ENCODE data around the gene SPACA6.
A peak's percentile ranks its signal among the peaks of the same experiment; 100 is the strongest.
"Not testable (repeated sequence)": the region's sequence is repeated elsewhere in the genome, so short reads cannot be mapped to it uniquely, and the experiment has no call there.

The SPACA6 gene, protein sequence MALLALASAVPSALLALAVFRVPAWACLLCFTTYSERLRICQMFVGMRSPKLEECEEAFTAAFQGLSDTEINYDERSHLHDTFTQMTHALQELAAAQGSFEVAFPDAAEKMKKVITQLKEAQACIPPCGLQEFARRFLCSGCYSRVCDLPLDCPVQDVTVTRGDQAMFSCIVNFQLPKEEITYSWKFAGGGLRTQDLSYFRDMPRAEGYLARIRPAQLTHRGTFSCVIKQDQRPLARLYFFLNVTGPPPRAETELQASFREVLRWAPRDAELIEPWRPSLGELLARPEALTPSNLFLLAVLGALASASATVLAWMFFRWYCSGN

DNA sequence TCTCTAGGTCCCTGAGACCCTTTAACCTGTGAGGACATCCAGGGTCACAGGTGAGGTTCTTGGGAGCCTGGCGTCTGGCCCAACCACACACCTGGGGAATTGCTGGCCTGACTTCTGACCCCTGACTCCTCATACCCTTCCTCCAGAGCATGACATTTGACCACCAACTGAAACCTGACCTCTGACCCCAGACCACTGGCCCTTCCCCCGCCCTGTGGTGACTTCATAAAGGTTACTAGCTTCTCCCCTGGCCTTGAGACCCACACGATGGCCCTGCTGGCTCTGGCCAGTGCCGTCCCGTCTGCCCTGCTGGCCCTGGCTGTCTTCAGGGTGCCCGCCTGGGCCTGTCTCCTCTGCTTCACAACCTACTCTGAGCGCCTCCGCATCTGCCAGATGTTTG, at the start of gene SPACA6:
TSS of gene SPACA6 (plus strand) at position 71 of the 400 bp plus-strand sequence. CDS start at position 268, 197 bp downstream.
- DNase-seq (ENCODE audit: low read depth in 2 of 2) = no peak

DNA sequence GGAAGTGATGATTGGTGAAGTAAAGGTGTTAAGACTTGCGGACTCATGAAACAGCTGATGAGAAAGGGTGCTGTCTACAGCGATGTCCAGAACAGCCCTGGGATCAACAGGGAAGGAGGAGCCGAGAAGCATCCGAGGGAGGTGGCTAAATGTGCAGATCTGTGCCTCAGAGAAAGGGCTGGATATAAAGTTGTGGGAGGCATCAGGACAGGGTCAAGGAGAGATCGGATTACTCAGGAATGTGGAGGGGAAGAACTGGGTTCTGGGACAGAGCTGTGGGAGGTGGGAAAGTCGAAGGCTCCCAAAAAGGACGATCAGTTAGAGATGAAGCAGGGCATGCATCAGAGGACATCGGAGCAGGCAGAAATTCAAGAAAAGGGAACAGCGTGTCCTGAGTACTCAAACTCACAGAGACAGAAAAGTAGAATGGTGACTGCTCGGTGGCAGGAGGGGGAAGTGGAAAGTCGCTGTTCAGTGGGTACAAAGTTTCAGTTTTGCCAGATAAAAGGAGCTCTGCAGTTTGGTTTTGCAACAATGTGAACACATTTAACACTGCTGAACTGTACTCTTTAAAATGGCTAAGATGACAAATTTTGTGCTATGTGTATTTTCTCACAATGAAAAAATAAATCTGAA, 48.4 kb upstream of the SPACA6 start:
- DNase-seq (ENCODE audit: low read depth in 2 of 2) = no peak

DNA sequence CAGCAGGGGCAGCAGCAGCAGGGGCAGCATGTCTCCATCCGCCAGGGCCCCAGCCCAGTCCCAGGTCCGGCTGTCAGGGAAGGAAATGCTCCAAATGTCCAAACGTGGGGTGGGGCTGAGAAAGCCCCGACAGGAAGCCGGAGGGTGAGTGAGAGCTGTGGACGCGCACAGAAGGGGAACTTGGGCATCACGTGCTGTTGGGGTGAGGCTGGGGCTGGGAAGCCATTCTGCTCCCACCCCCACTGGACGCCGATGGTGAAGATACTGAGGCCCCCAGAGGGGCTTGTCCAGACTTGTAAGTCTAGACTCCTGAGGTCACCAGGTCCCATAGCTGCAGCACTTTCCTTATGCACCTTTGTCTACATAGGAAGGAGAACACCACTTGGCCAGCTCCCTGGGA, 46.4 kb upstream of the SPACA6 start, which contains the start of gene SIGLEC14:
TSS of gene SIGLEC14 (minus strand) at position 96 of the 400 bp plus-strand sequence. CDS start at position 30, 66 bp downstream.
- not testable (repeated sequence) for DNase-seq (ENCODE audit: low read depth in 2 of 2)

DNA sequence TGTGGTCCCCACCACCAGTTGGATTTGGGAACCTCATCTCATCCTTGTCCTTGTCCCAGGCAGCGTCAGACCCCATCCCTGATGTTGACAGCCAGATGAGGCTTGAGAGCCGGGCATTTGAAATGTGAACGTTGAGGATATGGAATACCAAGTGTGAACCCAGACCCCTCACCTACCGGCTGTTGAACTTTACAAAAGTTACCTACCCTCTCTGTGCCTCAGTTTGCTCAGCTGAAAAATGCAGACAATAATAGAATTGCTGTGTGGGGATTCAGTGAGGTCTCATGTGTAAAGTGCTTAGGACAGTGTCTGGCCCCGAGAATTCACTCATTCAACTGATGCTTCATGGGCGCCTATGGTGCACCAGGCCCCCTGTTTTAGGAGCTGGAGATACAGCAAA, 45.8 kb upstream of the SPACA6 start:
- DNase-seq (ENCODE audit: low read depth in 2 of 2) = no peak

DNA sequence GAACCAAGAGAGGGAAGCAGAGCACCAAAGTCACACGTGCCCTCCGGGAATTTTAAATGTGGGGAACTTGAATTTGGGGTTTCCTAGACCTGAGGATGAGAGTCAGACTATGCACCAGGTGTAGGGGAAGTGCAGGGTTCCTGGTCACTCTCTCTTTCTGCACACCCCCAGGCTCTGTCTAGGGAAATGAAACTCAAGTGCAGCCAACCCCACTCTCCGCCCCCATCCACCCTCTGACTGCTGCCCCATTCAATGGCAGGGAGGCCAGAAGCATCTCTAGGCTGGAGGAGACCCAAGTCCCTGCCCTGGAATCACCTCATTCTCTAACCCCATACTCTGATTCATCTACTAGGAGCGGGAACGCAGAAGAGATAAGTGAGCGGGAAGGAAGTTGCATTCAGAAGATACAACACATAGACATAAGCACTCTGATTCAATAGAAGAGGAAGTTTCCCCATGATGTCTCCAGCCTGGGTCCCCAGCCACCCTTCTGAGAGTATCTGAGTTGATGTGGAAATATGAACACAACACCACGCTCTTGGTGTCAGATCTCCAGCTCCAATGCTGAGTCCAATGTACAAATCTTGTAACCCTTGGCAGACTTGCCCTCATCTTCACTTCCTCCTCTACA, 41.8 kb upstream of the SPACA6 start:
- DNase-seq (ENCODE audit: low read depth in 2 of 2) = no peak

DNA sequence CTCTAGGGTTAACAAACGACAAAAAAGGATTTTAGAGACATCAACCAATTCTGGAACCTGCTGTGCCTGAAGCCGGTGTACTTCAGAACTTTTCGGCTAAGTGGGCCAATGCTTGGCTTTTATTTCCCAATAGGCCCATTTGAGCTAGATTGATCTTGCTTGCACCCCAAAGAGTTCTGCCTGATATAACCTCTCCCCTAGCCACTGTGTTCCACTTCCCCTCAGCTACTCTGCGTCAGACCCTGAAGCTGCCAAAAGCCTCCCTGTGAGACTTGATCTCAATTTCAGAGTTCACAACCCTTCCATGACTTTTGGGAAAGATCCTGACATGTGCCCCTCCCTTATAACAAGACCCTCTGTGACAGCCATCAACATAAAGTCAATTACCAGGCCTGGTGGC, 40.9 kb upstream of the SPACA6 start:
- DNase-seq (ENCODE audit: low read depth in 2 of 2) = no peak

DNA sequence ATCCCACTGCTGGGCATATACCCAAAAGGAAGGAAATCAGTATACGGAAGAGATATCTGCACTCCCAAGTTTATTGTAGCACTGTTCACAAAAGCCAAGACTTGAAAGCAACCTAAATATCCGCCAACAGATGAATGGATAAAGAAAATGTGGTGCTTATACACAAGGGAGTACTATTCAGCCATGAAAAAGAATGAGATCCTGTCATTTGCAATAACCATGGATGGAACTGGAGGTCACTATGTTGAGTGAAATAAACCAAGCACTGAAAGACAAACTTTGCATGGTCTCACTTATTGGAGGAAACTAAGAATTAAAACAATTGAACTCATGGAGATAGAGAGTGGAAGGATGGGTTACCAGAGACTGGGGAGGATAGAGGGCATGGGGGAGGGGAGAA, 40.0 kb upstream of the SPACA6 start:
- no peak for DNase-seq (ENCODE audit: low read depth in 2 of 2)

DNA sequence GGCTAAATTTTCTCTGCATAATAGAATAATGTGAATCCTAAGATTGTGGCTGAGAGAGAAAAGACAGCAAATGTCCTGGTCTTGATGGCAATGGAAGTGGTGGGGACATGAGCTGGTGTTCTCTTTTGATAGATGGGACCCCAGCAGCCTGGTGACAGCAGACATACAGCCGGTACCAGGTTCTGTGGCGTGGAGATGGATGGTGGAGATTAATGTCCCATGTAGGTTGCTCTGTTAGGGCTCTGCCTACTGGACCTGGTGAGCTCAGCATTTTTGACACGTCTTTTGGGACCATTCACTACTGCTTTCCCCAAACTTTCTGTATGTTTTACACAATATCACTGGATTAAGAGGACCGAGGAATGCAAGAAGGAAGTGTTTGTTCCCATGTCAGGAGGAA, 38.3 kb upstream of the SPACA6 start:
- no peak for DNase-seq (ENCODE audit: low read depth in 2 of 2)

DNA sequence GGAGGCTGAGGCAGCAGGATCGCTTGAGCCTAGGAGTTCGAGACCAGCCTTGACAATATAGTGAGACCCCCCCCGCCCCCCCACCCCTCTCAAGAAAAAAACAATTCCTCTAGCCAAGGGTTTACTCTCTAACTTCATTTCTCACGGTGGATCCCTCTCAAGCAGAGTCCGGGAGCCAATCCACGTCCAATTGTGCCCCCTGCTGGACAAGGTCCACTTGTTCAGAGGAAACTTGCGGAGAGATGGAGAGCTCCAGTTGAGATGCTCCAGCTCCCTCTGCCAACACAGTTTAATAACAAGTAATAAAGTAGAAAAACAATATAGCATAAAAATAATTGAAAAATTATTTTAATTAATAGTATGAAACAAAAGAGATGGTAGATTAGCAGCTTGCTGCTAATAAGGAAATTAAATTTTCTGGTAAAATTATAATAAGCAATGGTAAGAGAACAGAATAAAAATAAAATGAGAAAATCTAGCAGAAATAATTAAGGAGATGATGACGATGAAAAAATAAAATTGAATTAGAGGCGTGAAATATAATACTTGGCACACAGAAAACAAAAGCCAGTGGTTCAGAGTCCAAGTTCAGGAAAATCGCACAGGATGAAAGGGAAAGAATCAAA, 32.0 kb upstream of the SPACA6 start:
- DNase-seq (ENCODE audit: low read depth in 2 of 2) = peak; percentile 45 to 49

DNA sequence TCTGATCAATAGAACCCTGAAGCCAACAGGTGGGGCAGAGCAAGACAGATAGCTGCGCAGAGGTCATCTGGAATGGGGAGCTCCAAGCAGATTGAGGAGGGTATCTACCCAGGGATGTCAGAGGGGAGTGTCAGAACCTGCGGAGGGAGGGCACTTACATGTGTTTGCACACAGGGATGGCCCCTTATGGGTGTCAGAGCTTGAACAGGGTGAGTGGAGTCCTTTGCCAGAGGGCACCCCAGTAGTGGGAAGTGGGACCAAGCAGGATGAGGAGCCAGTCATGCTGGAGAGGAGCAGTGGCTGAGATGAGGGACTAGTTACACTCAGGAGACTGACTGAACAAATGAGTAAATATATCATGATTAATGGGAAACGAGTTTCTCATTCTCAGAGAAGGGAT, 29.5 kb upstream of the SPACA6 start:
- DNase-seq (ENCODE audit: low read depth in 2 of 2) = no peak

DNA sequence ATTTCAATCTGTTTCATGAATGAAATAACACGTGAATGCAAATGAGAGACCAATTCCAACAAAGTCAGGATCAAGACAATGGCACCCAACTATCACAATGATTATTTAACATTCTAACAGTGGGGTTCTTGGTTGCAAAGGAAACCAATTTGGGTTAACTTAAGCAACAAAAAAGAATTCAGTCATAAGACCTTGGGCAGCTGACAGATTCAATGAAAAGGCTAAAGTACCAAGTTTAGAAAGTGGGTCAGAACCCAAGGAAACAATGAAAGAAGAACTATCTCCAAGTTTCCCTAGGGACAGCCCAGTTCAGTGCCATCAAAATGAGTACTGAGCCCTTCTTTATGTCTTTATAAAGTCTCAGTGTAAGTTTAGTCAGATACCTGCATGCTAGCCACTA, 29.0 kb upstream of the SPACA6 start:
- no peak for DNase-seq (ENCODE audit: low read depth in 2 of 2)

DNA sequence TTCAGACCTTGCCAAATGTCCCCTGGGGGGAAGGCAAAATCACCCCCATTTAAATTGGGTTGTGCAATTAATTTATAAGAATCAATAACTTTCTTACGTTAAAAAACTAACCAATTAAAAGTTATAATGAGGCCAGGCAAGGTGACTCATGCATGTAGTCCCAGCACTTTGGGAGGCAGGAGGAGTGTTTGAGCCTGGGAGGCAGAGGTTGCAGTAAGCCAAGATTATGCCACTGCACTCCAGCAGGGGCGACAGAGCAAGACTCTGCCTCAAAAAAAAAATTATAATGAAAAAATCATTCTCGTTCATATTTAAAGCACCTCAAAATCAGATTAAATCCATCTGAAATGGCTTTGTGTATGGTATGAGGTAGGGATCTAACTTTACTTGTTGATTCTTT, 28.1 kb upstream of the SPACA6 start:
- no peak for DNase-seq (ENCODE audit: low read depth in 2 of 2)

DNA sequence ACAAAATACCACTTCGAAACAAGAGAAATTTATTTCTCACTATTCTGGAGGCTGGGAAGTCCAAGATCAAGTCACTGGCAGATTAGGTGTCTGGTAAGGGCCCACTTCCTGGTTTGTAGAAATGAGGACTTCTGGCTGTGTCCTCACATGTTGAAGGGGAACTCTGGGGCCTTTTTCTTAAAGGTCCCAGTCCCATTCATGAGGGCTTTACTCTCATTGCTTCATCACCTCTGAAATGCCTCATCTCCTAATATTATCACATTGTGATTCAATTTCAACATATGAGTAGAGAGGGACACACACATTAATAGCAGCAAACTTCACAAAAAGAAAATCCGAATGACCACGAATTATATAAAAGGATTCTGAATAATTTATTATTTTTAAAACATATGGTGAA, 24.9 kb upstream of the SPACA6 start:
- DNase-seq (ENCODE audit: low read depth in 2 of 2) = no peak

DNA sequence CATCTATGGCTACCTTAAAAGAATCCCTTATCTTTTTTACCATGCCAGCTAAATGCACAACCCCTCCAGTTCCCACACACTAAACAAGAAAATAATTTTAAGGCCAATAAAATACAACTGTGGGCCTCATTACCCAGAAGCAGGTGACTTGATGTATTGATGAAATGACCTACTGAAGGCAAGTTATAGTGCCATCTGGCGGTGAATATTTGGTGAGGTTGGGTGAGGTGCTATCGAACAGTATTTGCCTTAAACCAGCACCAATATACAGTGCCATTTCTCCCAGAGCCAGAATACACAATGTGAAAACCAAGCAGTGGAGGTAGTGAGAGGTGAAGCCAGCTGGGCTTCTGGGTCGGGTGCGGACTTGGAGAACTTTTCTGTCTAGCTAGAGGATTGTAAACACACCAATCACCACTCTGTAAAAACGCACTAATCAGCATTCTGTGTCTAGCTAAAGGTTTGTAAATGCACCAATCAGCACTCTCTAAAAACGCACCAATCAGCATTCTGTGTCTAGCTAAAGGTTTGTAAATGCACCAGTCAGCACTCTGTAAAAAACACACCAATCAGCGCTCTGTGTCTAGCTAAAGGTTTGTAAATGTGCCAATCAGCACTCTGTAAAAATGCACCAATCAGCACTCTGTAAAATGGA, 17.1 kb upstream of the SPACA6 start:
- DNase-seq (ENCODE audit: low read depth in 2 of 2) = not testable (repeated sequence)

DNA sequence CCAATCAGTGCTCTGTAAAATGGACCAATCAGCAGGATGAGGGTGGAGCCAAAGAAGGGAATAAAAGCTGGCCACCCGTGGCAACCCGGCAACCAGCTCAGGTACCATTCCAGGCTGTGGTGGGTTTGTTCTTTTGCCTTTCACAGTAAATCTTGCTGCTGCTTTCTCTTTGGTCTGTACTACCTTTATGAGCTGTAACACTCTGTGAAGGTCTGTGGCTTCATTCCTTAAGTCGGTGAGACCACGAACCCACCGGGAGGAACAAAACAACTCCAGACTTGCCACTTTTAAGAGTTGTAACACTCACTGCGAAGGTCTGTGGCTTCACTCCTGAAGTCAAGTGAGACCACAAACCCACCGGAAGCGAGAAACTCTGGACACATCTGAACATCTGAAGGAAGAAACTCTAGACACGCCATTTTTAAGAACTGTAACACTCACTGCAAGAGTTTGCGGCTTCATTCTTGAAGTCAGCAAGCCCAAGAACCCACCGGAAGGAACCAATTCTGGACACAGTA, 16.5 kb upstream of the SPACA6 start:
- DNase-seq (ENCODE audit: low read depth in 2 of 2) = no peak

DNA sequence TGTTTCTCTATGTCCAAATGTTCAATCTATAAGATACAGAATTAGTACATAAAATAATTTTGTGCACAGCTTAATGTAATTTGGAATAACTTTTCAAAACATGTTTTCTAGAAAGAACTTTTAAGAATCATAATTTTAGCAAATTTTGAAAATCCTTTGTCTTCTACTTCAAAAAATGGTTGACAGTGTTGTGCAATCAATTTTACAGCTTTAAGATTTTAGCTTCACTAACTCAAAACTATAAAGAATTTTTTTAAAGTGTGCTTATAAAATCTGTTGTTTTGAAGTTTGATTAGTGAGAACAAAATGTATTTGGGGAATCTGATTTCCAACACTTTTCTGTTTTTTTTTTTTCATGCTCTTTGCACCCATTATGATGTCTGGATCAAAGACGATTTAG, 12.7 kb upstream of the SPACA6 start:
- DNase-seq (ENCODE audit: low read depth in 2 of 2) = no peak

DNA sequence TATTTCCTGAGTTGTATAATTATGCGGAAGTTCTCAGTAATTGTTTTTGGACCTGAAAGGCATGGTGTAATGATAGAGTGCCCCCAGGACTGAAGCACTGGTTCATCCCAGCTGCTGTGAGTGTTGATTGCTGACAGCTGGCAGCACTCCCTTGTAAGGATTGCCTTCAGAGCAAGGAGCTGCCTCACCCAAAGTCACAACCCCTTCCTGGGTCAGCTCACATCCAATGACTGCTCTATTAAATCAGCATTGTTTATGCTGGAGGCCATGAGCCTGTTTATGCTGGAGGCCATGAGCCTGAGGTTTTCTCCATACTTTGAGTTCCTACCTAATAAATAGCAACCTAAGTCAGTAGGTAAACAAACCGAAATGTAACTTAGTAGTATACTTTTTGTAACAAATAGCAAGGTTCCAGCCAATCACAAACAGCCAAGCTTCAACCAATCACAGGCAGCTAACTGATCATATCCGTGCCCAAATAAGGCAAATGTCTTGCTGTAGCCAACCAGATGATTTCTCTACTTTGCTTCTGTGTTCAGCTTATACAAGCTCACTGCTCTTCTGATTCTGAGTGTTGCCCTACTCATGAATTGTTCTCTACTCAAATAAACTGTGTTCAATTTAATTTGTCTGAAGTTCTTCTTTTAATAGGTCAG, 11.7 kb upstream of the SPACA6 start:
- no peak for DNase-seq (ENCODE audit: low read depth in 2 of 2)

DNA sequence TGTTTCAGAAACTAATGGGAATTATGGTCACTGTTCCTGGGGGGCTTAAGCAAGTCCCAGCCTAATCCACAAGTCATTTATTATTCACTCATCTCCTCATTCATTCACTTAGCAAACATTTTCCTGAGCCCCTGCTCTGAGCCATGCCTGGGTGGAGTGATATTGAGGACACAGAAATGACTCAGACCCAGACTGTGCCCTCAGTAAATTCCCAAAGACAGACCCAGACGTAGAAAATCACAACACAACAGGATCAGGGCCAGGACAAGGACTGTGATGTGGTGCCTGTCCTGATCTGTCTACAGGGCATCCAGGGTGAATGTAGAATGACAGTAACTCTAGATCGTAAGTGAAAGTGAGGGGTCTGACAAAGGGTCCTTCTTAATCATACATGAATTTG, 7.0 kb upstream of the SPACA6 start:
- DNase-seq (ENCODE audit: low read depth in 2 of 2) = no peak

DNA sequence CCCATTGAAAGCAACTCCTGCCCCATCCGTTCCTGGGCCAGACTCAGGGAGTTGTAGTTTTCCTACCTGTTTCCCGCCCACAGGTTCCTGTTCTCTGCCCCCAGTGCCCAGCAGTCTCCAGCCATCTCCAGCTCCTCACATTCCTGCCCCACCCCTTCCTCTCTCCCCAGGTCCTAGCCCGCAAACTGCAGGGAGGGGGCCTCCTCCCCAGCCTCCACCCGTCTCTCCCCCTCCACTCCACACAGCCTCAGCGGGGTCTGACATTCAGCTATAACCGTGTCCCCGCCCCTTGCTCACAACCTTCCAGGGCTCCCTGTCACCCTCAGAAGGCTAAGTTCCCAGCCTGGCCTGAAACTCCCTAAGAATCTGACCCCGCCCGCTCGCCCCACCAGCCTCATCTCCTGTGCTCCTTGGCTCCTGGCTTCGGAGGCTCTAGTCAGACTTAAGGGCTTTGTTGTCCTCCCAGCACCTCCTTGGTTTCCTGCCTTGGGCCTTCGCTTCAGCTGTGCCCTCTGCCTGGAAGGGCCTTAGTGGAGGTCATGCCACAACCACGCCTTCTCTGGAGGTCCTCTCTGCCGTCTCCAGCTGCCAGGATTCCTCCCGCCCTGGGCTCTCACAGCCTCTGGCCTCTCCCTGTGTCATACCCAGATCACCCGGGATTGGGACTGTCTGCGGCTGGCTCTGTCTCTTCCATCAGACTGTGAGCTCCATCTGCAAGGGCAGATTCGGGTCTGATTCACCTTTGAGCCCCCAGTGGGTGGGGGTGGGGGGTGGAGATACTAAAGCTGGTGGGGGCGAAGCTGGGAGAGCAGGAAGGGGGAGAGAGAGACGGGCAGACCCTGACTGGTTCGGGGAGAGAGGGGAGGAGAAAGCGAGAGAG, 5.1 kb upstream of the SPACA6 start:
- DNase-seq (ENCODE audit: low read depth in 2 of 2) = no peak

Data from stimulated activated CD8-positive, alpha-beta memory T cell treated with anti-CD3 and anti-CD28 coated beads, Interleukin-2, amount 100 ng/mL, for 48 hours (primary cell).